ENCODE data around the gene RILPL2. TPM values are rescaled to one million over a fixed set of nuclear protein-coding genes. Genes with fewer than 3 reads are reported as not detected.
"Not testable (repeated sequence)": the region's sequence is repeated elsewhere in the genome, so short reads cannot be mapped to it uniquely, and the experiment has no call there.

Gene RILPL2
- total RNA-seq, 2 experiments from 2014 or later, result 10.4 to 12.1 TPM

- DNase-seq, result peak; percentile 53
- Mint-ChIP-seq H3K27ac (no peak overlapping the region), H3K4me3 (peak overlapping the region; percentile 83), H3K27me3 (no peaks in the 10 kb centered on the region), H3K9me3 (ENCODE audit: low read depth) (no peaks in the 10 kb centered on the region), H3K4me1 (peaks cover 14% of the 10 kb centered on the region), H3K36me3 (ENCODE audit: low read depth) (no peaks in the 10 kb centered on the region)
- intact Hi-C loops (cut with DNase I, micrococcal nuclease), result loop anchor here (1.0 to 10.0 kb wide), 5 partner anchors 74 to 410 kb away; partner anchors contain the start of genes ATP6V0A2 (in 1 of the 2), DDX55 (in 1 of the 2), OGFOD2 (in 1 of the 2) and SNRNP35 (in 1 of the 2)
- POLR2A ChIA-PET, result interaction anchor here (0.6 to 2.3 kb wide), 10 partner anchors 13 to 1071 kb away, joined by 3 to 35 read pairs (median 4); partner anchors contain the start of genes MPHOSPH9, MTRFR and SBNO1
- no peak for ATAC-seq
- CTCF ChIA-PET, result interaction anchor here (1.0 to 2.1 kb wide), 5 partner anchors 19 to 198 kb away, joined by 3 to 20 read pairs (median 3); partner anchors contain the start of gene SBNO1
Measured at GRCh38 chr12:123384318-123384993, 52.0 kb downstream of the RILPL2 start.

- peak overlapping the region; percentile 50 for H3K4me3 Mint-ChIP-seq
- H3K9me3 Mint-ChIP-seq (ENCODE audit: low read depth), result no peaks in the 10 kb centered on the region
- intact Hi-C loops (cut with DNase I, micrococcal nuclease), result loop anchor here (1.0 to 10.0 kb wide), 6 partner anchors 17 to 408 kb away; partner anchors contain the start of genes RILPL2 (in 2 of the 2), ATP6V0A2 (in 1 of the 2), EIF2B1 (in 1 of the 2) and GTF2H3 (in 1 of the 2)
- peaks cover 8% of the 10 kb centered on the region for H3K4me1 Mint-ChIP-seq
- CTCF ChIA-PET, result interaction anchor here (0.9 to 1.9 kb wide), 2 partner anchors 17 to 20 kb away, joined by 3 to 20 read pairs; partner anchors contain the start of gene SBNO1
- POLR2A ChIA-PET, result interaction anchor here (2.3 kb wide), 1 partner anchor 18 kb away, joined by 35 read pairs; the partner anchor contains the start of gene SBNO1
- H3K36me3 Mint-ChIP-seq (ENCODE audit: low read depth), result no peaks in the 10 kb centered on the region
- DNase-seq, result no peak
- H3K27ac Mint-ChIP-seq, result no peak overlapping the region
- ATAC-seq, result no peak
- no peaks in the 10 kb centered on the region for H3K27me3 Mint-ChIP-seq
Measured at GRCh38 chr12:123382684-123383083, 53.8 kb downstream of the RILPL2 start.

- no peaks in the 10 kb centered on the region for H3K36me3 Mint-ChIP-seq (ENCODE audit: low read depth)
- H3K4me1 Mint-ChIP-seq, result no peaks in the 10 kb centered on the region
- no peak overlapping the region for H3K4me3 Mint-ChIP-seq
- H3K27ac Mint-ChIP-seq, result no peak overlapping the region
- no peaks in the 10 kb centered on the region for H3K9me3 Mint-ChIP-seq (ENCODE audit: low read depth)
- intact Hi-C loops (cut with DNase I, micrococcal nuclease), result no loop called here
- H3K27me3 Mint-ChIP-seq, result no peaks in the 10 kb centered on the region
- CTCF ChIA-PET, result interaction anchor here (0.8 kb wide), 1 partner anchor 14 kb away, joined by 3 read pairs; no protein-coding TSS in a partner anchor
- no peak for ATAC-seq
- DNase-seq, result no peak
- POLR2A ChIA-PET, result interaction anchor here (0.7 kb wide), 1 partner anchor 180 kb away, joined by 3 read pairs; no protein-coding TSS in a partner anchor
Measured at GRCh38 chr12:123379391-123379790, 57.1 kb downstream of the RILPL2 start.

GRCh38 chr12:123372415-123372814, 64.1 kb downstream of the RILPL2 start:
- H3K4me3 Mint-ChIP-seq; ATAC-seq; H3K4me1 Mint-ChIP-seq; POLR2A ChIA-PET; H3K36me3 Mint-ChIP-seq (ENCODE audit: low read depth); H3K9me3 Mint-ChIP-seq (ENCODE audit: low read depth); intact Hi-C loops (cut with DNase I, micrococcal nuclease); CTCF ChIA-PET; H3K27me3 Mint-ChIP-seq; DNase-seq; H3K27ac Mint-ChIP-seq: not testable (repeated sequence)

GRCh38 chr12:123371667-123372368, 64.7 kb downstream of the RILPL2 start:
- H3K4me1 Mint-ChIP-seq; H3K4me3 Mint-ChIP-seq; H3K9me3 Mint-ChIP-seq (ENCODE audit: low read depth); H3K27ac Mint-ChIP-seq; intact Hi-C loops (cut with DNase I, micrococcal nuclease); POLR2A ChIA-PET; ATAC-seq; H3K27me3 Mint-ChIP-seq; H3K36me3 Mint-ChIP-seq (ENCODE audit: low read depth); DNase-seq: not testable (repeated sequence)
- CTCF ChIA-PET, result interaction anchor here (0.8 kb wide), 1 partner anchor 176 kb away, joined by 3 read pairs; no protein-coding TSS in a partner anchor

DNA sequence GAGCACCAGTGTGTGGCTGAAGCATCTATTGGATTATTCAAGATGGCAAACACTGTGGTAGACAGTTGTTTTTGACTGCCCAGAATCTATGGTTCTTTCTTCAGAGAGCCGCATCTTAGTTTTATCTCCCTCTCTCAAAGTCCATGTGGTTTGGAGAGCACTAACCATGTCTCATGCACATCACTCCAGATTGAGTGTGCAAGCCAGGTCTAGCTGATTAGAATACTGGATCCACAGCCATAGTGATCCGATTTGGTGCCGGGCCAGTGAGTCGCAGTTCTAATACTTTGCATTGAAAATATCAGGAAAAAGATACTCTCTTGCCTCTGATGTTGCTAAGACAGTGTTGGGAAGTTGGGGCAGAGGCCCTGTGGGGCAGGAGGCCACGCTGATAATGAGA, 67.3 kb downstream of the RILPL2 start:
- ChIA-PET POLR2A (no interaction called here), CTCF (interaction anchor here (0.8 kb wide), 1 partner anchor 15 kb away, joined by 3 read pairs; the partner anchor contains the start of gene KMT5A)
- no peak for ATAC-seq
- Mint-ChIP-seq H3K4me3 (no peak overlapping the region), H3K9me3 (ENCODE audit: low read depth) (no peaks in the 10 kb centered on the region), H3K27ac (no peak overlapping the region), H3K27me3 (no peaks in the 10 kb centered on the region), H3K36me3 (ENCODE audit: low read depth) (no peaks in the 10 kb centered on the region), H3K4me1 (peaks cover 3% of the 10 kb centered on the region)
- intact Hi-C loops (cut with DNase I, micrococcal nuclease), result loop anchor here in 1 of 2 experiments (10.0 kb wide), 2 partner anchors 1546 to 1564 kb away; partner anchors contain the start of genes SETD1B and UBC
- DNase-seq, result no peak

DNA sequence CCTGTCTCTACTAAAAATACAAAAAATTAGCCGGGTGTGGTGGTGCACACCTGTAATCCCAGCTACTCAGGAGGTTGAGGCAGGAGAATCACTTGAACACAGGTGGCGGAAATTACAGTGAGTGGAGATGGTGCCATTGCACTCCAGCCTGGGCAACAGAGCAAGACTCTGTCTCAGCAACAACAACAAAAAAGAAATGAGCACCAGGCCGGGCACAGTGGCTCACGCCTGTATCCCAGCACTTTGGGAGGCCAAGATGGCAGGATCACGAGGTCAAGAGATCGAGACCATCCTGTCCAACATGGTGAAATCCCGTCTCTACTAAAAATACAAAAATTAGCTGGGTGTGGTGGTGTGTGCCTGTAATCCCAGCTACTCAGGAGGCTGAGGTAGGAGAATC, 68.1 kb downstream of the RILPL2 start:
- H3K27me3 Mint-ChIP-seq; H3K9me3 Mint-ChIP-seq (ENCODE audit: low read depth); ATAC-seq; CTCF ChIA-PET; DNase-seq; H3K36me3 Mint-ChIP-seq (ENCODE audit: low read depth); H3K4me3 Mint-ChIP-seq; H3K27ac Mint-ChIP-seq; H3K4me1 Mint-ChIP-seq: not testable (repeated sequence)
- intact Hi-C loops (cut with DNase I, micrococcal nuclease), result loop anchor here in 1 of 2 experiments (10.0 kb wide), 2 partner anchors 1546 to 1564 kb away; partner anchors contain the start of genes SETD1B and UBC
- POLR2A ChIA-PET, result interaction anchor here (0.6 kb wide), 1 partner anchor 18 kb away, joined by 8 read pairs; no protein-coding TSS in a partner anchor

GRCh38 chr12:123367511-123367910, 69.0 kb downstream of the RILPL2 start:
- Mint-ChIP-seq H3K4me1 (peaks cover 11% of the 10 kb centered on the region), H3K4me3 (no peak overlapping the region), H3K9me3 (ENCODE audit: low read depth) (no peaks in the 10 kb centered on the region), H3K27ac (no peak overlapping the region), H3K36me3 (ENCODE audit: low read depth) (no peaks in the 10 kb centered on the region), H3K27me3 (no peaks in the 10 kb centered on the region)
- intact Hi-C loops (cut with DNase I, micrococcal nuclease), result loop anchor here in 1 of 2 experiments (10.0 kb wide), 2 partner anchors 1547 to 1563 kb away; partner anchors contain the start of genes SETD1B and UBC
- ChIA-PET POLR2A (interaction anchor here (0.7 to 0.9 kb wide), 2 partner anchors 169 to 216 kb away, joined by 5 to 7 read pairs; no protein-coding TSS in a partner anchor), CTCF (interaction anchor here (0.9 kb wide), 1 partner anchor 14 kb away, joined by 3 read pairs; no protein-coding TSS in a partner anchor)
- DNase-seq (no peak), ATAC-seq (no peak)

Other genes starting within 250 kb of the RILPL2 start
- 100 to 1,000 TPM in 1 of 2 experiments, 10 to 100 TPM in 1; 94.0 to 128 TPM for gene MPHOSPH9, start 203.5 kb downstream of the RILPL2 start, total RNA-seq
- gene MTRFR, start 203.2 kb downstream of the RILPL2 start, total RNA-seq, result 10 to 100 TPM; 31.1 to 34.7 TPM
- gene CDK2AP1, start 164.8 kb downstream of the RILPL2 start, total RNA-seq, result 10 to 100 TPM; 69.3 to 77.6 TPM
- 10 to 100 TPM; 49.6 to 51.1 TPM for gene SBNO1, start 71.8 kb downstream of the RILPL2 start, total RNA-seq
- gene KMT5A, start 52.6 kb downstream of the RILPL2 start, total RNA-seq, result 10 to 100 TPM; 47.0 to 78.4 TPM
- 10 to 100 TPM; 24.1 to 24.8 TPM for gene SNRNP35, start 21.5 kb upstream of the RILPL2 start, total RNA-seq
- 1 to 10 TPM; 4.7 to 5.3 TPM for gene RILPL1, start 97.0 kb upstream of the RILPL2 start, total RNA-seq
- gene TMED2, start 147.9 kb upstream of the RILPL2 start, total RNA-seq, result 100 to 1,000 TPM; 132 to 165 TPM
- 10 to 100 TPM; 44.3 to 49.4 TPM for gene DDX55, start 165.4 kb upstream of the RILPL2 start, total RNA-seq
- gene EIF2B1, start 197.0 kb upstream of the RILPL2 start, total RNA-seq, result 10 to 100 TPM; 52.7 to 61.0 TPM
- 10 to 100 TPM; 60.4 to 77.1 TPM for gene GTF2H3, start 197.1 kb upstream of the RILPL2 start, total RNA-seq
- 1 to 10 TPM; 4.4 to 4.5 TPM for gene TCTN2, start 234.4 kb upstream of the RILPL2 start, total RNA-seq

Measured in activated CD4-positive, alpha-beta T cell treated with anti-CD3 and anti-CD28 coated beads for 36 hours (primary cell).